GM18517 (cell line): Measurements from ENCODE around the gene PTGES.

Source experiments
- ATAC-seq: cut with Tn5 transposase; IDR thresholded peaks from one replicate; pipeline ENCODE4 v1.9.1; 2021; ENCODE audit warnings: mild to moderate bottlenecking, moderate library complexity; ENCODE audit not compliant: unreplicated experiment

Gene PTGES

DNA sequence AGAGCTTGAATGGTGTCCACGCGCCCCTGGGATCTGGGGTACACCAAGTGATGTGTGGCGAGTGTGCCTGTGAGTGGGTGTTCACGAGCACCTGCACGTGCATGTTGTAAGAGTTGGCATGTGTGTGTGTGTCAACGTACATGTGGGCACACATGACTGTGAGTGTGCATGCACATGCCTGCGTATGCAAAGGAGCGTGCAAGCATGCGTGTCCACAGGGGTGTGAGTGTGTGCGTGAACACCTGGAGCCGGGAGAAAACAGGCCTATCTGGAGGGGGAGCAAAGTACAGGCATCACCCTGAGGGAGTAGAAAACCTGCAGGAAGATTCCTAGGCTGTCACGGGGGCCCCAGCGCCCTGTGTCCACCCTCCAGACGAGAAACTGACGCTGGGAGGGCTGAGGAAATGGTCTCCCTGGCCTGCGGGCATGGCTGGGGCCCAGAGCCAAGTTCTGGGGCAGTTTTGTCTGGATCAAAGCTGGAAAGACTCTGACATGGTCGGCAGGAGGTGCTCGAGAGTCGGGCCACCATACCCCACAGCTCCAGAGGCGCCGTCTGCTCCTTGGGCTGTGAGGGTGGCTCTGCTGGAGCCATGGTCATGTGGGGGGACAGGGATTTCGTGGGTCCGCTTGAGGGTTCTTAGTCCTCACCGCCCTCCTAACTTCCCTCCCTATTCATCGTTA is 31.8 kb downstream of the PTGES start:
- no peak for ATAC-seq

DNA sequence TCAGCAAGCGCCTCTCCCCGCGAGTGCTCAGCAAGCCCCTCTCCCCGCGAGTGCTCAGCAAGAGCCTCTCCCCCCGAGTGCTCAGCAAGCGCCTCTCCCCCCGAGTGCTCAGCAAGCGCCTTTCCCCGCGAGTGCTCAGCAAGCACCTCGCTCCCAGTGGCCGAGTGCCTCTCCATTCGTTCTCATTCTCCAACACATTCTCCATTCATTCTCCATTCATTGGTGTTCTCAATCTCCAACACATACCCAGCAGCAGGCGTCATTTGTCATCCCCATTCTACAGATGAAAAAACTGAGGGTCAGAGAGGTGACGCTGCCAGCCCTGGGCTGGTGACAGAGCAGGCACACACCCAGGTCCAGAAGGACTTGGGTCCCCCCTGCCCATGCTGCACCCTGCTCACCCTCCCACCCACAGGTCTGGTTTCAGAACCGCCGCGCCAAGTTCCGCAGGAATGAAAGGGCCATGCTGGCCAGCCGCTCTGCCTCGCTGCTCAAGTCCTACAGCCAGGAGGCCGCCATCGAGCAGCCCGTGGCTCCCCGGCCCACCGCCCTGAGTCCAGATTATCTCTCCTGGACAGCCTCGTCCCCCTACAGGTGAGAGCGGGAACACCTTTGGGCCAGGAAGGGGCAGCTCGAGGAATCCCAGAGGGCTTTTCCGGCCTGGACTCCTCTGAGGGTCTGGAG is 32.5 kb downstream of the PTGES start:
- ATAC-seq, result no peak

DNA sequence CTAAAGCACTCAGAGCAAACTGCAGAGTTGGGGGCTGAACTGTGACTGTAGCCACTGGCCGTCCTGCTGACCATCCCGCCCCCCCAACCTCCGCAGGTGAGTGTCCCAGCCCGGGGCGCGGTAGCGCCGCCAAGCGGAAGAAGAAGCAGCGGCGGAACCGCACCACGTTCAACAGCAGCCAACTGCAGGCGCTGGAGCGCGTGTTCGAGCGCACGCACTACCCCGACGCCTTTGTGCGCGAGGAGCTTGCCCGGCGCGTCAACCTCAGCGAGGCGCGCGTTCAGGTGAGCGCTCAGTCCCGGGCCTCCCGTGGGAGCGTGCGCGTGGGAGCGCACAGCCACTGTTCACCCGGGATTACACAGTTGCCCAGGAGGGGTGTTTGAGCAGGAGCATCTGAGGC is 33.7 kb downstream of the PTGES start:
- ATAC-seq, result no peak

DNA sequence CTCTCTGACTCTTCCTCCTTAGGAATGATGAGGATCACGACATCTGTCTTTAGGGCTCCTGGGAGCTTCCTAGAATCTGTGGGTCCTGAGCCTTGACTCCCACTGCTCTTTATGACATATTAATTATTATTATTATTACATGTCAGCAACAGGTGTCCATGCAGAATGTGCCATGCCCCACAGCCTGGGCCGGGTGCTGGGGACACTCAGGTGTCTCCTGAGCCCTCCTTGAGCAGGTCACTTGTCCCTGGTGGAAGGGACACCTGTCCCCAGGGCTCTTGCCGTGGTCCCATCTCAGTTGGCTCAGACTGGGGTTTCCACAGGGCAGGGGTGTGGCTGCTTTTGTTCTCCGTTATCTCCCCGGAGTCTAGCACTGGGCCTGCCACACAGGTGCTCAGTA is 34.2 kb downstream of the PTGES start:
- no peak for ATAC-seq

DNA sequence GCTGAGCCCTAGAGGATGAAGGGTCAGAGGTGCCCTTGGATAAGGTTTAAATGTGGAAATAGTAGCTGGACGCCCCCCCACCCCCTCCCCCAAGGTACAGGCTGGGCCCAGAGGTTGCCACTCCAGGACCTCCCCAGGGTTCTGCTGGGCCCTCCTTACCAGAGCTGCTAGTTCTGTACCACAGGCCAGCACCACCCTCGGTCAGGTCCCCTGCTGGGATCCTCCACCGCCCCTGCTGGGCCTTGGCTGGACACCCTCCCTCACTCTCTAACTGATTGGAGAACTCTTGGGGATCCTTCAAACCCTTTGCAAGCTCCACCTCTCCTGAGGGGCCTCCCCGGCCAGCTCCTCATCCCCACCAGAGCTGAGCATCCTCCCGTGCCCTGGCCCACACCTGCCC is 34.9 kb downstream of the PTGES start:
- ATAC-seq, result no peak

DNA sequence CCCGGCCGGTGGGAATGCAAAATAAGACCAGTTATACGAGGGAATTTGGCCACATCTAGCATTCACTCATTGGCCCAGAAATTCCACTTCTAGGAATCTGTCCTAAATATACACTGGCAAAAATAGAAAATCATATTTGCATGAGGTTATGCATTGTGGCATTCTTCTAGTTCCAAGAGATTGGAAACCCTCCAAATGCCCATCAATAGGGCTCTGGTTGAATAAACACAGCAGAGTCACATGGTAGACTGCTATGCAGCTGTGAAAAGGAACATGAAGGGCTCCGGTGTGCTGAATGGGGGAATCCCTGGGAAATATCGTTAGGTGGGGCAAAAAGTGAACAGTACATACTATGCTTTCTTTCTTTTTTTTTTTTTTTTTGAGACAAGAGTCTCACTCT is 36.8 kb downstream of the PTGES start:
- no peak for ATAC-seq

DNA sequence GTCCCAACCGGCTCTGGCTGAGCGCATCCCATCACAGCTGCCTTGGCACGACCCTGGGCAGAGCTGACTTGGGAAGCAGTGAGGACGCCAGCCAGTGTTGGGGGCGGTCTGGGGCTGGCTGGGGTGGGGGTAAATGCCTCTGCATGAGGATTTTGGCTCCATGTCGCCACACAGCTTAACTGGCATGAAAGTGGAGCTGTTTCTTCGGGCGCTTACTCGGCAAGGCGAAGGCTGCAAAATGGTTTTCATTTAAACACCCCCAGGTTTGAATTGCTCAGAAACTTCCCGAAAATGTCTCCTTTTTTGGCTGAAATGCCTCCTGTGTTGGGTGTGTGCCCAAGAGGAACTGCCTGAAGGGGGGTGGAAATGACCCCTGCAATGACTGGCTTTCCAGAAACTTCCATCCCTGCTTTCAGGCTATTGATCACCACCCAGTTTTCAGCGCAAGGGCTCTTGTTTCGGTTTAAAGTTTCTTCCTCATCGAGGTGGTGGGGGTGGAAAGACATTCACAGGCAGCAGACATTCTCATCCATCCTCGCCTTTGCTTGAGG is 38.3 kb downstream of the PTGES start:
- ATAC-seq, result no peak

DNA sequence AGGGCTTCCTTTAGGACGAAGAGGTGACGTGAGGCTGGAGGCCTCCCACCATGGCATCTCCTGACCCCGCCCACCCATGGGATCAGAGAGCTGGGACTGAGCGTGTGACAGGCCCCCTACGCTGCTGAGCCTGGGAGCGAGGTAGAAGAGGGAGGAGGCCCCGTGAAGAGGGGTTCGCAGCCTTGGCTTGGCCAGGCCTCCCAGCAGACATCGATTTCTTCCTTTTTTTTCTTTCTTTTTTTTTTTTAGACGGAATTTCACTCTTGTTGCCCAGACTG is 39.5 kb downstream of the PTGES start:
- no peak for ATAC-seq

DNA sequence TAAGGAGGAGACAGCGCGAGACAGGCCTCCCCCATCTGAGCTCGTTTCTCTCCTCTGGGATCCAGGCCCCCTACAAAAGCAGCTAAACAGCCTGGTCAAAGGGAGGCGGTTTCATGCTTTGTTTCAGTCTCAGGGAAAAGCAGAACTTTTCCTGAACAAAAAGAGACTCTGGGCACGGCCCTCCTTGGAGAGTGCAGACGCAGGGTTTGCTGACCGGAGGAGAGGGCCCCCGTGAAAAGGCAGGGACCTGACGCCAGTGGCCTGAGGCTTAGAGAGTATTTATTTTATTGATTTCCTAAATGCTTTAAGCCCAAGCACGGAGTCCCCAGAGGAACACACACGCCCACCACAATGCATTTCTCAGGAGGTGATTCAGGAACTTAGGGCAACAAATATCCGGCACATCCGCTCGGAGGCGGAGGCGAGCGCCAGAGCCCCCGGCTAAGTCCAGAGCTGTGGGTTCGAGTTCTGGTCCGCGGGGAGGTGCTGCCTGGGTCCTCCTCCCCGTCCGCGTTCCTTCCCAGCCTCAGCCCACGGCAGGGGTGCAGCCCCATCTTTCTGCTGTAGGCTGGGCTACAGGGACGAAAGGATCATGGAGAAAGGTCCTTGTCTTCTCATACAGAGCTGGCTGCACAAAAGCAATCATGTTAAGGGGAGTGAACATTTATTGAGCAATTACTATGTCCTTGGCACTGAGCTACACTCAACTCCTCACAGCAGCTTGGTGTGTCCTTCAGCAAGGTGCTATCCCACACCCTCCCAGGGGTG is 40.0 kb downstream of the PTGES start:
- no peak for ATAC-seq

DNA sequence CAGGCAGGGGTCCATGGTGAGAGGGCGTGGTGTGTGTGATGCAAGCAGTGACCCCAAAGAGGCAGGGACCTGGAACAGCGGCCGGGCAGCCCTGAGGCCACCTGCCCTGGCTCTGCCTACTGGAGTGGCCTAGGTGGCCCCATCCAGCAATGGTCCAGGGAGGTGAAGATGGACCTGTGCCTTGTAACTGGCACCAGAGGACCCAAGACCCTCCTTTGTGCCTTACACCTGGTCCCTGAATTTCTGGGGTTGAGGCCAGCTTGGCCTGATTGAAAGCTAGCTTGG is 42.7 kb downstream of the PTGES start:
- ATAC-seq, result no peak

DNA sequence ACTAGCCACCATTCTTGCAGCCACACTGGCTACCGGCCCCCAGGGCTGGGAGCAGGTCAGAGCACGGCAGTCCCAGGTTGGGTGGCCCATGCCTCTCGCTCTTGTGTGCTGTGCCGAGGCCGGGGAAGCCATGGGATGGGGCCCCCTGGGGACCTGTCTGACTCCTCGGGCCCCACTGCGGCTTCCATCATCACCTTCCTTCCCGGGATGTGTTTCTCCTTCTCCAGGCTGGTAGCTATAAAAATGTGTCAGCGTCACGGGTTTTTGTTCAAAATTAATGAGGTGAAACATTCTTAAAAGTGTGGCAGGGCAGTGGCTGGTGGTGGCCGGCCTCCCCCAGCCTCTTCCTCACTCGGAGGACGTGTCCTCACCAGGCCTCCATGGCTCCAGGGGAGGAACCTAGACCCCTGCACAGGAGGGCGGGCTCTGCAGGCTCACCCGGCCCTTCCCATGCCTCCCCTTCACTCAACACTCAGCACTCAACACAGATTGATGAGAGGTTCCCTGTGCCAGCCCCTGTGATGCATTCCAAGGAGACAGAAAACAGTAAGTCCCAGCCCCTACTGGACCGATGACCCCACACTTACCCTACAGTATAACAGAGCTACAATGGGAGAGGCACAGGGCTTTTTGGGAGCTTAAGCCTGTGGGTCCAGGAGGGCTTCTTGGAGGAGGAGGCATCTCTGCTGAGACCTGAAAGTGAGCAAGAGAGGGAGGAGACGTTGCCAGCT is 43.2 kb downstream of the PTGES start:
- no peak for ATAC-seq

DNA sequence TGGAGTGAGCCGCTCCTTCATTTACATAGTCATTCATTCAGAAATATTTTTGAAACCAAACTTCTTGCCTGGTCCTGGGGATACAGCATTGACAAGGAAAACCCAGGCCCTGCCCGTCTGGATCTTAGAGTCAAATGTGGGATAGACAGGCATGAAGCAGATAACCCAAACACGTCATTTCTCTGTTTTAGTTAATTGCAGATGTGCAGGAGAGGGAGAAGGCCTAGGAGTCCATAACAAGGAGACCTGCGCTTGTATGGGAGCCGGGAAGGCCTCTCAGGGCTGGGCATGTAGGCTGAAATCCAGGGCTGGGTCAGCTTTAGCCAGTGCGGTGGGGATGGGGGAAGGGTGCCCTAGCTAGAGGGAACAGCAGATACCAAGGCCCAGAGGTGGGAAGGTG is 44.0 kb downstream of the PTGES start:
- ATAC-seq, result no peak

DNA sequence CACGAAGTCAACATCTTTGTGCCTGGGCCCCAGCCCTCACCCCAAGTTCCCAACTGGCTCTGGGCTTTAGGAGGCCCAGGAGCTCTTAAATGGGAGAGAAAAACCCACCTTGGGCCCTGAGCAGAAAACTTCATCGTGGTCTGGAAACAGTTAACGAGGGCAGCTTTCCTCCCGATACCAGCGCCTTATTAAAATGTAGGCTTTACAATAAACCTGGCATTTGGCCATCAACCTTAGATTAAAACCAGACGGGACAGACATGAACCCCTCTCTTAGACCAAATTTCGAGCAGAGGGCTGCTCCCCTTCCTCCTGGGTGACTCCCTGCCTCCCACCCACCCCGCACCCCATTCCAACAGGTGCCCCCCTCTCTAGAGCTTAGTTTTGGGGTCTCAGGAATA is 48.0 kb downstream of the PTGES start:
- no peak for ATAC-seq

DNA sequence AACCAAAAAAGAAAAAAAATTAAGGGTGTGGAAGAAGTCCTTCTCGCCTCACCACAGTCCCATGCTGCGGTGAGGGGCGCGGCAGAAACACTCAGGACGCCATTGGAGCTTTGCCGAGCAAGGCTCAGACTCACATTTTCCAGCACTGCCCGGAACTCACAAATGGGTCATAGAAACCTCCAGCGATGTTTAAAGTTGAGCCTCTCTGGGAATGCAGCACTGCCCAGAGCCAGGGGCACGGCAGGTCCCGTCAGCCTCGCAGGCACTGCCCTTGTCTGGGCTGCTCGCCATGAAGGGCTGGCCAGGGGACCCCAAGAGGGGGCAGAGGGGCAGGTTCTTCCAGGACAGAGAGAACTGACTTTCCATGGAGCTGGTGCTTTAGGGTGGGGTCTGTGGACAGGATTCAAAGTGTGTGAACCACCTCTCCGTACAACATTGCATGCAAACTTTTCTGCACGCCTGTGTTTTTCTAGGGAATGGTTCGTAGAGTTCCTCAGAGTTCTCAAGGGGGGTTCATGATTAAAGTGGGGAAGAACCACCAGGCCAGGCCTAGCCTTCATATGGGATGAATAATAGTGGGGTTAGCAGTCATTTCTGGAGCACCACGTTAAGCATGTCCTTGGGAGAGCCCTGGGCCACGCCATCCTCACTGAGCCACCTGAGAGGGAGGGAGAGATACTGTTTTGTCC is 49.0 kb downstream of the PTGES start:
- ATAC-seq, result no peak

DNA sequence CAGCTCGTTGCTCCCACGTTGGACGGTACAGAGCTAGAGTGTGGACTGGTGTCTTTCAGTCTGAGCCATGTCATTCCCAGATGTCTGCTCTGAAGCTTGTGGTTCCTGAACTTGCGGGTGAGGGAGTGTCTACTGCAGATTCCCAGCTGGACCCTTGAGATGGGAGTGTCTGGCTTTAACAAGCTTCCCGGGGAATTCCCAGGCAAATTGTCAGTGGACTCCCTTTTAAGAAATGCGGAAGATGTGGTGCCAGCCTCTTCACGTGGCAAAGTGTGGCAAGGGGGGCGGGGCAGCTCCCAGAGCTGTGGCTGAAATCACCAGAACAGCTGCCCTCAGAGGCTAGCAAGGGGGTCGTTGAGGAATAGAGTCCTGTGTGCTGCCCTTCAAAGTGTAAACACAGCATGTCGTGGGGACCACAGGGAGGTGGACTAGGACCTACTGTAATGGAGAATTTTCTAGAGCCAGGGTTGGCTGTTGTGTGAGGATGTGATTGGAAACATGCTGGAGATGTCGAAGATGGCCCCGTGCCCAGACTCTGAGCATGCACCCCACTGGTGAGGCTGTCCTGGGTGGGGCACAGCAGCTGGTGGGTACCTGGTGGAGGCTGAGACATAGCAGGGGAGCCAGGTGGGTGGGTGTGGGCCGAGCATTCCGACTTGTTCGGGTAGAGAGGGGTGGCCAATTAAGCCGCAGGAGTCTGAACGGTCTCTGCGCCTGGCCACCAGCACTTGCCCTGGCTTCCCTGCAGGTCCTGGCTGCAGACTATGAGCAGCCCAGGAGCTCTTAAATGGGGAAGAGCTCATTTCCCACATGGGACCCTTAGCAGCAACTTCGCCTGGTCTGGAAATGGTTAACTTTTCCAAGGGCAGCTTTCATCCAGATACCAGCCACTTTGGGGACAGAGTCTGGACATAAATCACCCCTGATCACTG is 50.0 kb downstream of the PTGES start:
- ATAC-seq, result no peak

DNA sequence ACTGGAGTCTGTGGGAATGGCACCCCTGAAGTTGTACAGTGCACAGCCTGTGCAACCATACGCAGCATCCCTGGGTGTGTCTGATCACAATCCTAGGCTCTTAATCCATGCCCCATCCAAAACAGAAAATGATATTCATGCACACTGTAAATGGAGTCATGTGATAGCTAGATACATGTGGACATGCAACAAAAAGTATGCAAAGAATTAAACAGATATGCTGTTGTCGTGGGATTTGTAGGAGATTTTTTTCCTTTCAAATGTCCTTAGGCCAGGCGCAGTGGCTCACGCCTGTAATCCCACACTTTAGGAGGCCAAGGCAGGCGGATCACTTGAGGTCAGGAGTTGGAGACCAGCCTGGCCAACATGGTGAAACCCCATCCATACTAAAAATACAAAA is 51.3 kb downstream of the PTGES start:
- no peak for ATAC-seq

DNA sequence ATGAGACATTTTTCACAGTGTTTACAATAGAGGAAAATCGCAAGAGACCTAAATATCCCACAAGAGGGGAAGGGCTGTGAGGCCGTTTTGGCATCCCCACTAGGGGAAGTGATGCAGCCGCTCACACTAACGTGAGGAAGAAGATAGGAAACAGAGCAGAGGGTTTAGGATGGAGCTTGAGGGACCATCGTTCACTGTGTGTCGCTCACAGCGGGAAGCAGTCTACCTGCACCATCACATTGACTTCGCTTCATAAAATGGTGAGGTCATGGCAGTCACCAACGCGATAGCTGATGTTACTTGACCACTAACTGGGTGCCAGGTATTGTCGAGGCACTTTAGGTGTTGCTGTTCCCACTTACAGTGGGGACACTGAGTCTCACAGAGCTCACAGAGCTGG is 51.8 kb downstream of the PTGES start:
- no peak for ATAC-seq

DNA sequence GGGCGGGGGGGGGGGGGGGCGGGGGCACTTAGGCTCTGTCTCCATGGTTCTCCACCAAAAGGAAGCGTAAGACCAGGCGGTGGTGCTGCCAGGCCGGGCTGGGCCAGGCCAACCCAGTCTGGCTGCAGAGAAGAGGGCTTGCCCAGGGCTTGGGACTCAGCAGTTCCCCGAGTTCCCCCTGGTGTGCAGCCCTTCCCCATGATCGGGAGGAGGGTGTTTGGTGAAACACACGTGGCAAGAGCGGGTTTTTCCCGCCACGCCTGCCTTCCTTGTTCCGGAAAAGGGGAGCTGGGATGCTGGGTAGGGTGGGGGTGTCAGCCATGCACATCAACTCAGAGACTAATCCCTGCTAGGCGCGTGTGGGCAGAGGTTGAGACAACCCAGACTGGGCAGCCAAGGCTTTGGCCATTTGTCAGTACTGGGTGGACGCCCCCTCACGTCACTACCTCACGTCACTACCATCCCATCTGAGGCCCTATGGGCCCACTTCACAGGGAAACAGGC is 54.5 kb downstream of the PTGES start:
- ATAC-seq, result no peak

DNA sequence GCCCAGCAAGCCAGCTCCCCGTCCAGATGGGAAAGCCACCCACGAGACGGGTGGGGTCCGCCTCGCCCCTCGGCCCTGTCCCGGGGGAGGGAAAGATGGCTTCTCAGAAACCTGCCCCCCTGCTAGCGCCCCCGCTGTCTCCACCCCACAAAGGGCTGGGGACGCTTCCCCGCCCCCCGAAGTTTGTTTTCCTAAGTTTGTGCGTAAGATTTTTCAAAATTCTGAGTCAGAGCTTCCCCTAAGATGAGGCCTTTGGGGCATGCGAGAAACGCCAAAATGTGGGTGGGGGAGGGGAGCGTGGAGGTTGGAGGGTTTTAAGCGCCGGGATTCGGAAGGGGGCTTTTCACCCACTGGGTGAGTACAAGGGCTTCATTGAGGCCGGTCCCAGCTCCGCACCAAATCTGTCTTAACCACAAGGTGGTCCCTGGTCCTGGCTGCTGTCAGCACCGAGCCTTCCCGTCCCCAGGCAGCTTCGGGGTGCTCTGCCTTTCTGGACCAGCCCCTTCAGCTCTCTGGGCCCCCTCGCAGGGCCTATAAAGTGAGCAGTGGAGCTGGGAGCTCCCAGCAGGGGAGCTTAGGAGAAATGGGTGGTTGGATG is 55.1 kb downstream of the PTGES start:
- ATAC-seq, result no peak
